PC-9 (cell line): ENCODE data around the gene ZNF229.
"Not testable (repeated sequence)": the region's sequence is repeated elsewhere in the genome, so short reads cannot be mapped to it uniquely, and the experiment has no call there.

ENCODE experiments used
- CTCF ChIP-seq: fragments of 200-600 bp; sonication (generic); conservative IDR thresholded peaks from 2 replicates; pipeline ENCODE4 v1.6.1; 2017; ENCODE audit warnings: mixed run types, antibody characterized with exemption, mild to moderate bottlenecking, moderate library complexity
- EZH2 ChIP-seq: fragments of 200-600 bp; sonication (generic); IDR thresholded peaks from 2 replicates; pipeline ENCODE4 v1.8.0; 2017; ENCODE audit warnings: antibody characterized with exemption, low read depth

- TF ChIP-seq CTCF, EZH2: not testable (repeated sequence)
These were observed 20.5 kb upstream of the ZNF229 start for GRCh38 chr19:44468730-44469129.
